ENCODE data around the gene IER5L. TPM values are rescaled to one million over a fixed set of nuclear protein-coding genes. Genes with fewer than 3 reads are reported as not detected.
"Not testable (repeated sequence)": the region's sequence is repeated elsewhere in the genome, so short reads cannot be mapped to it uniquely, and the experiment has no call there.

Gene IER5L
- total and polyA plus RNA-seq, 7 donors, result 2.3 to 17.4 (median 6.7) TPM

DNA sequence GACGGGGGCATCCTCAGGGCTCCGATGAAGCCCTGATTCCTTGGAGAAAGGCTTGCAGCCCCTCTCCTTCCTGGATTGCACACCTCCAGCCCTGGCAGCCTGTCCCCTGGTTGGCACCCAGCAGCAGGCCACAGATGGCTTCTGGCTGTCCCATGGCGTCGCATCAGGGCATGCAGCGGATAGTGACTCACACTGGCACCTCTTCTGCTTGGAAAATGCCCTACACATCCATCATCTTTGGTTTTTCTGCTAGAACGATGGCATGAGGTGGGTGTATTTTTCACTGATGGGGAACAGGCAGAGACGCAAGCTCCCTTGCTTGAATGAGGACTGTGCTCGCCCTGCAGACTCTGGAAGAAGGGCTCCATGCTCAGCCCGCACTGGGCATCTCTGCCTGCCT, 23.2 kb upstream of the IER5L start:
- Histone ChIP-seq H3K4me1 (peaks cover 0 to 21% (median 11%) of the 10 kb centered on the region in 4 donors), H3K27ac (no peak overlapping the region), H3K4me3 (no peak overlapping the region), H3K27me3 (no peaks in the 10 kb centered on the region), H3K9me3 (no peaks in the 10 kb centered on the region), H3K36me3 (no peaks in the 10 kb centered on the region)
- no peak for DNase-seq
- intact Hi-C loops (cut with DNase I), result loop anchor here (5.0 to 10.0 kb wide), 2 partner anchors 54 to 261 kb away; no protein-coding TSS in a partner anchor
- WGBS, 2 donors, result 81 to 94% methylated on average over 9 of the region's 9 CpGs
- TF ChIP-seq POLR2AphosphoS5 (IDR thresholded peaks at IDR 0.05) (no peak), EP300 (IDR thresholded peaks at IDR 0.05) (no peak), POLR2A (IDR thresholded peaks at IDR 0.05) (no peak)
- TF ChIP-seq, protein P1, sequence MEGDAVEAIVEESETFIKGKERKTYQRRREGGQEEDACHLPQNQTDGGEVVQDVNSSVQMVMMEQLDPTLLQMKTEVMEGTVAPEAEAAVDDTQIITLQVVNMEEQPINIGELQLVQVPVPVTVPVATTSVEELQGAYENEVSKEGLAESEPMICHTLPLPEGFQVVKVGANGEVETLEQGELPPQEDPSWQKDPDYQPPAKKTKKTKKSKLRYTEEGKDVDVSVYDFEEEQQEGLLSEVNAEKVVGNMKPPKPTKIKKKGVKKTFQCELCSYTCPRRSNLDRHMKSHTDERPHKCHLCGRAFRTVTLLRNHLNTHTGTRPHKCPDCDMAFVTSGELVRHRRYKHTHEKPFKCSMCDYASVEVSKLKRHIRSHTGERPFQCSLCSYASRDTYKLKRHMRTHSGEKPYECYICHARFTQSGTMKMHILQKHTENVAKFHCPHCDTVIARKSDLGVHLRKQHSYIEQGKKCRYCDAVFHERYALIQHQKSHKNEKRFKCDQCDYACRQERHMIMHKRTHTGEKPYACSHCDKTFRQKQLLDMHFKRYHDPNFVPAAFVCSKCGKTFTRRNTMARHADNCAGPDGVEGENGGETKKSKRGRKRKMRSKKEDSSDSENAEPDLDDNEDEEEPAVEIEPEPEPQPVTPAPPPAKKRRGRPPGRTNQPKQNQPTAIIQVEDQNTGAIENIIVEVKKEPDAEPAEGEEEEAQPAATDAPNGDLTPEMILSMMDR (IDR thresholded peaks at IDR 0.05), result no peak

DNA sequence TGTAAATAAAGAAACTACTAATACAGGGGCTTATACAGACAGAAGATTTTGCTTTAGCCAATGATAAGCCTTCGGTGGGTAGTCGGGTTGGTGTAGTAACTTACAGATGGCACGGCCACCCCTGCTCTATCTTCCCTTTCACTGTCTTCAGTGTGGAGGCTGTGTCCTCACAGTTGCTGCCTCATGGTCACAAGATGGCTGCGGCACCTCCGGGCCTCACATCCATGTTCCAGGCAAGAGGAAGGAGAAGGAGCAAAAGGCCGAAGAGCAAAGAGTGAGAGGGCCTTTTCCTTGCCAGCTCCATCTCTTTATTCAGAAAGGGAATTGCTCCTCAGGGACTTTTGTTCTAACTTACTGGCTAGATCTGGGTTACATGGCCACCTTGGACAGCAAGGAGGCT, 22.2 kb upstream of the IER5L start:
- DNase-seq, result no peak
- no peak for TF ChIP-seq POLR2A (IDR thresholded peaks at IDR 0.05)
- no peak for TF ChIP-seq POLR2AphosphoS5 (IDR thresholded peaks at IDR 0.05)
- no peak for TF ChIP-seq EP300 (IDR thresholded peaks at IDR 0.05)
- TF ChIP-seq, protein P1 (IDR thresholded peaks at IDR 0.05), result no peak
- Histone ChIP-seq H3K4me1 (peaks cover 0 to 21% (median 11%) of the 10 kb centered on the region in 4 donors), H3K27ac (no peak overlapping the region), H3K4me3 (no peak overlapping the region), H3K27me3 (no peaks in the 10 kb centered on the region), H3K36me3 (no peaks in the 10 kb centered on the region), H3K9me3 (no peaks in the 10 kb centered on the region)
- intact Hi-C loops (cut with DNase I), result loop anchor here (5.0 to 10.0 kb wide), 2 partner anchors 55 to 262 kb away; no protein-coding TSS in a partner anchor
- WGBS, 2 donors, result 96 to 97% methylated on average over 6 of the region's 6 CpGs

DNA sequence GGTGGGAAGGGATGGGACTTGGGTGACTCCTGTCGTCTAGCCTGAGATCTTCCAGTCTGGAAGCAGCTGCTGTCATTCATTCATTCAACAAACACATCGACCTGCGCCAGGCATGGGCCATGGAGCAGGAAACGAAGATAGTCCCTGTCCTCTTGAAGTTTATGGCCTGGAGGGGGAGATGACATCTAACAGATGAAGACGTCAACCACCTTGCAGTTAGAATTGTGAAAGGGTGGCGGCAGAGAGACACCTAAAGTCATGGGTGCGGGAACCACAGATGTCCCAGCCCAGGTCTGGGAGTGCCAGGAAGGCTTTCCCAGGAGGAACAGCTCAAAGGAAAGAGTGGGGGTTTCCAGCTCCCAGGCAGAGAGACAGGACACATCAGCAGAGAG, 21.0 kb upstream of the IER5L start:
- peak overlapping the region; percentile 57 to 77 (median 62) for H3K27ac ChIP-seq
- H3K27me3 ChIP-seq, result no peaks in the 10 kb centered on the region
- WGBS, 2 donors, result 82 to 84% methylated on average over 7 of the region's 7 CpGs
- H3K4me1 ChIP-seq, result peaks cover 0 to 21% (median 11%) of the 10 kb centered on the region in 4 donors
- no peaks in the 10 kb centered on the region for H3K9me3 ChIP-seq
- H3K4me3 ChIP-seq, result no peak overlapping the region
- no peak for TF ChIP-seq EP300 (IDR thresholded peaks at IDR 0.05)
- TF ChIP-seq, protein P1 (IDR thresholded peaks at IDR 0.05), result no peak
- no peak for TF ChIP-seq POLR2A (IDR thresholded peaks at IDR 0.05)
- TF ChIP-seq POLR2AphosphoS5 (IDR thresholded peaks at IDR 0.05), result no peak
- intact Hi-C loops (cut with DNase I), result no loop called here
- DNase-seq, result no peak
- H3K36me3 ChIP-seq, result no peaks in the 10 kb centered on the region

DNA sequence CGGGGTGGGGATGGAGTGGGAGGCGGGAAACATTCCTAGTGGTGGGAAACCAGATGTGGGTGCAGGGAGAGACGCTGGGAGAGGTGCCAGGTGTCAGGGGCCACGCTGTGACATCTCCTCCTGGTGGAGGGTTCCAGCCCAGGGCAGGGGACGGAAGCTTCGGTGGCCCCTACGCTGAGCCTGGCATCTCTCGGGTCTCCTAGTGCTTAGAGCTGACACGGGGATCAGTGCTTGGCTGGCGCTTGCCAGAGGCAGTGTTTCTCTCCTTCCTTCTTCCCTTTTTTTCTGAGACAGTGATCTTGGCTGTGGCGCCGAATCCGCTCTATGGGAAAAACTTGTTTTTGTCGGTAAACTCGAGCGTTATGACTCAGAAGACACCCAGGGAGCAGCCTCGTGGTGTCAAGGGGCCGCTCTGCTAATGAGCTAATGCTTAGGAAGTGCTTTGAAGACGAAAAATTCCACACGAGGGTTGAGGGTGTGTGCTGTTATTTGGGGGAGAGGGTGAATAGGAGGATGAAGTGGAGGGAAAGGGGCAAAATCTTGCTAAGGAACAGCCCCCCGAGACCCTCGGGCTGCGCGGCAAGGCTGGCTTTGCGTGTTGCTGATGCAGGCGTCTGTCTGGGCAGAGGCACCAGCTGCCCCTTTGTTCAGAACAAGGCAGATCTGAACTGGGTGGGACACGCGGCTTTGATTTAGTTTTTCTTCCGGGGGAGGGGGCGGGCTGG, 20.4 kb upstream of the IER5L start:
- WGBS, 2 donors, result 52 to 64% methylated on average over 30 of the region's 30 CpGs
- no peaks in the 10 kb centered on the region for H3K27me3 ChIP-seq
- DNase-seq, result peak; percentile 89
- no peak for TF ChIP-seq EP300 (IDR thresholded peaks at IDR 0.05)
- TF ChIP-seq POLR2AphosphoS5 (IDR thresholded peaks at IDR 0.05), result peak in 1 of 4 donors; percentile 46
- intact Hi-C loops (cut with DNase I), result no loop called here
- H3K27ac ChIP-seq, result peak overlapping the region; percentile 57 to 77 (median 62)
- no peaks in the 10 kb centered on the region for H3K9me3 ChIP-seq
- H3K4me3 ChIP-seq, result peak overlapping the region in 1 of 4 donors; percentile 3
- H3K4me1 ChIP-seq, result peaks cover 0 to 18% (median 9%) of the 10 kb centered on the region in 4 donors
- H3K36me3 ChIP-seq, result no peaks in the 10 kb centered on the region

DNA sequence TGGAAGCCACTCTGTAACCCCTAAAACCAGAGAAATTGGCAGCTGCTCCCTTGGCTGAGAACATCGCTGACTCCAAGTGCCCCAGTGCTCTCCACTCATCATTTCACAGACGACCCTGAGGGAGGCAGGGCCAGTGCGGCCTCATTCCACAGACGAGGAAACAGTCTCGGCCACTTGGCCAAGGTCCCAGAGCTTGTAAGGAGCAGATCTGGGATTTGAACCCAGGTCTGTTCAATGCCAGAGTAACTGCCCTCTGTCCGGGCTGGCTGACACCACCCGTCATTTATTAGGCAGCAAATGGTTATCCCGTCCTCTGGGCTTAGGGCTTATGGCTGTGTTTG, 19.9 kb upstream of the IER5L start:
- peaks cover 0 to 14% (median 8%) of the 10 kb centered on the region in 4 donors for H3K4me1 ChIP-seq
- intact Hi-C loops (cut with DNase I), result no loop called here
- H3K27me3 ChIP-seq, result no peaks in the 10 kb centered on the region
- H3K4me3 ChIP-seq, result peak overlapping the region in 1 of 4 donors; percentile 3
- no peak for DNase-seq
- 37 to 52% methylated on average over 8 of the region's 8 CpGs for WGBS, 2 donors
- peak overlapping the region; percentile 57 to 77 (median 62) for H3K27ac ChIP-seq
- TF ChIP-seq POLR2A (IDR thresholded peaks at IDR 0.05) (no peak), EP300 (IDR thresholded peaks at IDR 0.05) (no peak), POLR2AphosphoS5 (IDR thresholded peaks at IDR 0.05) (no peak)
- TF ChIP-seq, protein P1 (IDR thresholded peaks at IDR 0.05), result no peak
- H3K36me3 ChIP-seq, result no peaks in the 10 kb centered on the region
- no peaks in the 10 kb centered on the region for H3K9me3 ChIP-seq

DNA sequence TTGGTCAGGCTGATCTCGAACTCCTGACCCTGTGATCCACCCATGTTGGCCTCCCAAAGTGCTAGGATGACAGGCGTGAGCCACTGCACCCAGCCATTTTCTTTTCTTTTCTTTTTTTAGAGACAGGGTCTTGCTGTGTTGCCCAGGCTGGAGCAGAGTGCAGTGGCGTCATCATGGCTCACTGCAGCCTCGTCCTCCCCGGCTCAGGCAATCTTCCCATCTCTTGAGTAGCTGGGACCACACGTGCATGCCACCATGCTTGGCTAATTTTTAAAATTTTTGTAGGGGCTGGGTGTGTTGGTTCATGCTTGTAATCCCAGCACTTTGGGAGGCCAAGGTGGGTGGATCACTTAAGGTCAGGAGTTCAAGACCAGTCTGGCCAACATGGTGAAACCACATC, 19.0 kb upstream of the IER5L start:
- WGBS, 2 donors, result 90 to 95% methylated on average over 6 of the region's 6 CpGs
- H3K4me3 ChIP-seq; H3K27me3 ChIP-seq; H3K27ac ChIP-seq; H3K36me3 ChIP-seq; intact Hi-C loops (cut with DNase I); H3K9me3 ChIP-seq; DNase-seq: not testable (repeated sequence)
- peaks cover 0 to 14% (median 8%) of the 10 kb centered on the region in 4 donors for H3K4me1 ChIP-seq

Measured in sigmoid colon (tissue), 7 donors.